K562 (cell line): ENCODE results near the gene SLC8A2. TPM values are rescaled to one million over a fixed set of nuclear protein-coding genes. Genes with fewer than 3 reads are reported as not detected.
A peak's percentile ranks its signal among the peaks of the same experiment; 100 is the strongest.

ENCODE experiments used
- ATAC-seq: fragments of 200-7000 bp; cut with Tn5 transposase; 3 replicates; pipeline ENCODE4 v1.9.1; 2020; ENCODE audit warnings: moderate library complexity
- BruUV-seq: library from RNA; stranded (reverse); fragments of 400-500 nt; replicated peaks from 2 replicates; lab custom pipeline; 2021; lab: Mats Ljungman, UMichigan
- CTCF ChIA-PET: fragments of 300-600 bp; formaldehyde crosslinking; extraction: SDS; loops from one replicate; lab custom pipeline; 2021; ENCODE audit warnings: low intra/inter-chr PET ratio; lab: Yijun Ruan, JAX
- POLR2A ChIA-PET: fragments of 300-600, 350-650 bp; sonication (Branson Sonifier 250); formaldehyde crosslinking; extraction: SDS; loops from one replicate; lab custom pipeline; 2021; ENCODE audit warnings: antibody characterized with exemption, inconsistent platforms; lab: Yijun Ruan, JAX
- DNase-seq, 4 experiments: peaks; one replicate each; pipeline versions ENCODE4 v3.0.0 to v3.0.0-alpha.2; 2011 to 2018; ENCODE audit warnings: low spot score in 3 of 4, mixed read lengths in 3 of 4; ENCODE audit errors: extremely low read depth in 1 of 4
- FAIRE-seq: peaks from 2 replicates; lab custom pipeline; 2011; peaks lifted over from hg19 to GRCh38; lab: Jason Lieb, UNC
- H2AFZ ChIP-seq: 2 replicates; pipeline ENCODE4 v1.6.0; 2011; ENCODE audit warnings: low read depth, low read length, control low read depth, inconsistent platforms
- H3K27ac ChIP-seq: fragments of 200-600 bp; 3 replicates; pipeline ENCODE4 v1.8.0; 2011; ENCODE audit warnings: low read depth, mild to moderate bottlenecking, control low read depth, inconsistent platforms, low read length, moderate library complexity, mixed read lengths; ENCODE audit errors: extremely low read depth
- H3K27me3 ChIP-seq, 2 experiments: fragments of 300-600 bp in 1 of 2; 2 replicates in 1 of 2; 3 replicates in 1 of 2; pipeline versions ENCODE4 v1.6.0 to v1.8.0; 2011; ENCODE audit warnings: inconsistent platforms in 2 of 2, low read length in 2 of 2, mild to moderate bottlenecking in 1 of 2, mixed read lengths in 1 of 2, moderate library complexity in 1 of 2; ENCODE audit not compliant: control insufficient read depth in 2 of 2, insufficient read depth in 2 of 2
- H3K36me3 ChIP-seq: fragments of 300-600 bp; 3 replicates; pipeline ENCODE4 v1.8.0; 2011; ENCODE audit warnings: mild to moderate bottlenecking, low read length, inconsistent platforms; ENCODE audit not compliant: control insufficient read depth, insufficient read depth
- H3K4me1 ChIP-seq, 2 experiments: fragments of 200-600 bp in 1 of 2; replicated peaks in 1 of 2; 2 replicates in 1 of 2; 3 replicates in 1 of 2; pipeline versions ENCODE4 v1.5.1 to v1.8.0; 2011; ENCODE audit warnings: inconsistent platforms in 2 of 2, low read length in 2 of 2, mild to moderate bottlenecking in 1 of 2, mixed read lengths in 1 of 2, moderate library complexity in 1 of 2; ENCODE audit not compliant: control insufficient read depth in 2 of 2, insufficient read depth in 2 of 2
- H3K4me2 ChIP-seq: 2 replicates; pipeline ENCODE4 v1.6.1; 2011; ENCODE audit warnings: low read length, control low read depth, inconsistent platforms, mixed read lengths; ENCODE audit not compliant: insufficient read depth
- H3K4me3 ChIP-seq: fragments of 200-600 bp; sonication (generic), shearing (Covaris generic); 2 replicates; pipeline ENCODE4 v1.5.1; 2016; ENCODE audit warnings: control low read depth, inconsistent platforms
- H3K79me2 ChIP-seq: fragments of 200-600 bp; 3 replicates; pipeline ENCODE4 v1.8.0; 2011; ENCODE audit warnings: low read length, inconsistent platforms; ENCODE audit not compliant: control insufficient read depth, insufficient read depth
- H3K9ac ChIP-seq, 2 experiments: 2 replicates each; pipeline versions ENCODE4 v1.6.0 to v1.6.1; 2011; ENCODE audit warnings: low read depth in 2 of 2, low read length in 2 of 2, control low read depth in 1 of 2, inconsistent platforms in 1 of 2, mild to moderate bottlenecking in 1 of 2, mixed read lengths in 1 of 2; ENCODE audit not compliant: insufficient read depth in 1 of 2
- H3K9me1 ChIP-seq: one replicate; pipeline ENCODE4 v1.6.0; 2011; ENCODE audit warnings: inconsistent platforms, mild to moderate bottlenecking, low read length, moderate library complexity; ENCODE audit not compliant: control insufficient read depth, insufficient read depth
- H3K9me3 ChIP-seq: replicated peaks from 2 replicates; pipeline ENCODE4 v1.5.1; 2011; ENCODE audit warnings: low read depth, low read length, inconsistent platforms; ENCODE audit not compliant: control insufficient read depth, insufficient read depth
- H4K20me1 ChIP-seq: replicated peaks from 2 replicates; pipeline ENCODE4 v1.6.1; 2011; ENCODE audit warnings: low read length, inconsistent platforms, mixed read lengths; ENCODE audit not compliant: control insufficient read depth, insufficient read depth
- ARHGAP35 ChIP-seq: fragments of 450-650 bp; IDR thresholded peaks from 2 replicates; pipeline ENCODE4 v1.6.1; 2018; ENCODE audit not compliant: partially characterized antibody
- ATF1 ChIP-seq, 2 experiments: fragments of 450-650 bp in 1 of 2; IDR thresholded peaks; 2 replicates each; pipeline ENCODE4 v1.6.1; 2016; ENCODE audit warnings: missing compliant biosample characterization in 1 of 2, missing genetic modification characterization in 1 of 2
- ATF7 ChIP-seq: fragments of 450-650 bp; IDR thresholded peaks from 2 replicates; pipeline ENCODE4 v1.7.1; 2014; ENCODE audit warnings: mild to moderate bottlenecking, moderate library complexity
- ESRRB ChIP-seq: fragments of 250-450 bp; sonication (Bioruptor Pico); IDR thresholded peaks from 2 replicates; pipeline ENCODE4 v1.5.0; 2020; ENCODE audit warnings: mild to moderate bottlenecking, moderate library complexity, borderline replicate concordance
- MEF2A ChIP-seq: IDR thresholded peaks from 2 replicates; pipeline ENCODE4 v1.6.1; 2011; ENCODE audit warnings: low read depth, mild to moderate bottlenecking, low read length, moderate library complexity; ENCODE audit not compliant: control insufficient read depth
- MTA1 ChIP-seq: fragments of 450-650 bp; IDR thresholded peaks from 2 replicates; pipeline ENCODE4 v1.6.1; 2017; ENCODE audit warnings: borderline replicate concordance
- PTRF ChIP-seq: fragments of 450-650 bp; IDR thresholded peaks from 2 replicates; pipeline ENCODE4 v1.6.1; 2016; ENCODE audit warnings: mild to moderate bottlenecking, missing genetic modification characterization, missing compliant biosample characterization
- SAP30 ChIP-seq: fragments of 200-600 bp; sonication (generic); IDR thresholded peaks from 2 replicates; pipeline ENCODE4 v1.6.1; 2012; ENCODE audit warnings: borderline replicate concordance, low read depth, mild to moderate bottlenecking, moderate library complexity, low read length, control low read depth, inconsistent platforms; ENCODE audit not compliant: insufficient read depth, poor library complexity, severe bottlenecking
- SIN3B ChIP-seq: fragments of 450-650 bp; IDR thresholded peaks from 2 replicates; pipeline ENCODE4 v1.6.1; 2017; ENCODE audit warnings: low read depth, mild to moderate bottlenecking, moderate library complexity
- ZC3H4 ChIP-seq: sonication (generic); formaldehyde crosslinking; IDR thresholded peaks from 2 replicates; pipeline ENCODE4 v1.9.0; 2021; ENCODE audit warnings: missing genetic modification reagents, borderline replicate concordance
- ZNF174 ChIP-seq: fragments of 250-450 bp; sonication (Bioruptor Pico); IDR thresholded peaks from 2 replicates; pipeline ENCODE4 v1.4.0; 2020; ENCODE audit warnings: mild to moderate bottlenecking
- ZNF197 ChIP-seq: fragments of 200-800 bp; sonication (Bioruptor generic); IDR thresholded peaks from 2 replicates; pipeline ENCODE4 v1.6.1; 2016; ENCODE audit warnings: low read depth, missing genetic modification characterization, missing compliant biosample characterization
- ZNF785 ChIP-seq: fragments of 250-450 bp; sonication (Bioruptor Pico); IDR thresholded peaks from 2 replicates; pipeline ENCODE4 v1.4.0; 2020; ENCODE audit warnings: mild to moderate bottlenecking
- WGBS: fragments of 100-300 bp; shearing (Covaris generic); methylation state at CpG from one replicate; pipeline ENCODE4 v1.1.6; 2016; ENCODE audit warnings: low coverage, mixed read lengths; ENCODE audit not compliant: insufficient coverage; ENCODE audit errors: missing lambda C conversion rate; 5-methylcytosine and 5-hydroxymethylcytosine counted together
- in situ Hi-C: fragments of 300-500 bp; cut with MboI; formaldehyde crosslinking; loops from 4 replicates; pipeline ENCODE4 v1.15.0; 2018; ENCODE audit warnings: inconsistent platforms, mixed read lengths
- intact Hi-C: fragments of 100-400 bp; cut with micrococcal nuclease; formaldehyde crosslinking; loops from 2 replicates; pipeline ENCODE4 v1.14.2; 2022
- polyA plus RNA-seq, 8 experiments: library from polyadenylated mRNA; depleted of rRNA in 4 of 8; stranded (reverse) in 5 of 8; unstranded in 3 of 8; fragments of >200 nt; fragmentation: Nextera tagmentation in 2 of 8; fragmentation: Illumina TruSeq in 1 of 8; extraction: Ambion mirVana in 2 of 8; extraction: Trizol in 1 of 8; gene quantifications; 2 replicates each; pipeline versions ENCODE4 v1.2.1 to v1.2.3, GENCODE V29; 2011 to 2014; ENCODE audit warnings: inconsistent platforms in 1 of 8, missing spikeins in 1 of 8
- total RNA-seq, 7 experiments: library from RNA; depleted of rRNA in 6 of 7; stranded (reverse); fragments of >200 nt in 6 of 7; fragmentation: Illumina TruSeq in 2 of 7; extraction: Trizol in 2 of 7; gene quantifications; 2 replicates each; pipeline versions ENCODE4 v1.2.1 to v1.2.3, GENCODE V29; 2011 to 2021; ENCODE audit warnings: low replicate concordance in 1 of 7
- TF ChIP-seq, protein P1 (sequence below): fragments of 450-650 bp; IDR thresholded peaks from 2 replicates; pipeline ENCODE4 v1.6.1; 2016; ENCODE audit warnings: antibody characterized with exemption
- TF ChIP-seq, protein P2 (sequence below): fragments of 250-450 bp; sonication (Bioruptor Pico); IDR thresholded peaks from 2 replicates; pipeline ENCODE4 v1.5.0; 2021
- TF ChIP-seq, protein P3 (sequence below): sonication (generic); IDR thresholded peaks from 2 replicates; pipeline ENCODE4 v1.6.1; 2016
- TF ChIP-seq, protein P4 (sequence below): sonication (generic); formaldehyde crosslinking; IDR thresholded peaks from 2 replicates; pipeline ENCODE4 v1.8.0; 2022; ENCODE audit warnings: mild to moderate bottlenecking, missing genetic modification reagents

The SLC8A2 gene
- total and polyA plus RNA-seq, 9 of the 15 experiments (the other 6 are each of a cell fraction or from before 2014, with no cell fraction given) = 0.07 to 0.66 (median 0.24) TPM; not detected in 3

DNA sequence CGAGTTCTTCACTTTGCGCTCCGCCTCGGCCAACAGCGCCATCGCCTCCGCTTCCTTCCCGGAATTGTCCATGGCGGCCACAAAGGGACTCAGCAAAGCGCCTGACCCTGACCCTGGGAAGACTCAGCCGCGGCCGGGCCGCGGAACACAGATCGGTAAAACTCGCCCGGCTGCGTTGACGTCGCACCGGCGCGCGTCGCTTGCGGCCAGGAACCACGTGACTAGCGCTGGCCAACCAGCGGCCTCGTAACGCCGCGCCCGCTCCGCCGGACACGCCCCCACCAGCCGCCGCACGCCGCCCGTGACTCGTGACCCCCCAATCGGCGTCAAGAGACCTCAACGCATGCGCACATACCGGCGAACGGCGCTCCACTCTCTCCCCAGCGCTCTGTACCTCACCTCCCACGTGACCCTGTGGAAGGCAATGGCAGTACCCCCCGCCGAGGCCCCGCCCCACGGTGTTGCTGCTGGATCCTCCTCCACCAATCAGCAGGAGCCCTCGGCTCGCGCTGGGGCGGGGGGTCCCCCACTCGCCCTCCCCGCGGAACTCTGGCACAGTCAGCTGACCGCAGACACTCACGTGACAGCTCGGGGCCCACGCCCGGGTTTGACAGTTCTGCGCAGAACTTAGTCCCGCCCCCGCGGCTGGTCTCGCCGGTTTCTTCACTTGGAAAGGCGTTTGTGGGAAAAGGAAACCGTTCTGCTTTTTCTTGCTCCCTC, 43.3 kb upstream of the SLC8A2 start, which contains the start of gene NAPA:
NAPA (minus strand) TSS at position 195 of the 720 bp plus-strand sequence; CDS start at position 72, 123 bp downstream.
- DNase-seq = peak; percentile 99 to 100 (median 99)
- TF ChIP-seq ATF1 (CRISPR knock-in tag; IDR thresholded peaks at IDR 0.05) (peak; percentile 68), ATF1 (tag; IDR thresholded peaks at IDR 0.05) (peak; percentile 96), ESRRB (CRISPR knock-in tag) (no peak), ZC3H4 (CRISPR knock-in tag) (no peak), ZNF785 (CRISPR knock-in tag) (no peak), ATF7 (peak; percentile 93), MTA1 (peak; percentile 92), SAP30 (peak; percentile 85), MEF2A (peak; percentile 61; the same call in 1 of the 2 replicates), ARHGAP35 (no peak), PTRF (tag) (no peak), ZNF197 (no peak), SIN3B (peak; percentile 82), ZNF174 (CRISPR knock-in tag) (no peak)
- TF ChIP-seq, protein P1, sequence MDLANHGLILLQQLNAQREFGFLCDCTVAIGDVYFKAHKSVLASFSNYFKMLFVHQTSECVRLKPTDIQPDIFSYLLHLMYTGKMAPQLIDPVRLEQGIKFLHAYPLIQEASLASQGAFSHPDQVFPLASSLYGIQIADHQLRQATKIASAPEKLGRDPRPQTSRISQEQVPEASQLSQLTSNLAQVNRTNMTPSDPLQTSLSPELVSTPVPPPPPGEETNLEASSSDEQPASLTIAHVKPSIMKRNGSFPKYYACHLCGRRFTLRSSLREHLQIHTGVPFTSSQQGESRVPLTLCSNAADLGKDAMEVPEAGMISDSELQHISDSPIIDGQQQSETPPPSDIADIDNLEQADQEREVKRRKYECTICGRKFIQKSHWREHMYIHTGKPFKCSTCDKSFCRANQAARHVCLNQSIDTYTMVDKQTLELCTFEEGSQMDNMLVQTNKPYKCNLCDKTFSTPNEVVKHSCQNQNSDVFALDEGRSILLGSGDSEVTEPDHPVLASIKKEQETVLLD = peak; percentile 87
- TF ChIP-seq, protein P2, sequence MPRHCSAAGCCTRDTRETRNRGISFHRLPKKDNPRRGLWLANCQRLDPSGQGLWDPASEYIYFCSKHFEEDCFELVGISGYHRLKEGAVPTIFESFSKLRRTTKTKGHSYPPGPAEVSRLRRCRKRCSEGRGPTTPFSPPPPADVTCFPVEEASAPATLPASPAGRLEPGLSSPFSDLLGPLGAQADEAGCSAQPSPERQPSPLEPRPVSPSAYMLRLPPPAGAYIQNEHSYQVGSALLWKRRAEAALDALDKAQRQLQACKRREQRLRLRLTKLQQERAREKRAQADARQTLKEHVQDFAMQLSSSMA (CRISPR knock-in tag) = no peak
- TF ChIP-seq, protein P3, sequence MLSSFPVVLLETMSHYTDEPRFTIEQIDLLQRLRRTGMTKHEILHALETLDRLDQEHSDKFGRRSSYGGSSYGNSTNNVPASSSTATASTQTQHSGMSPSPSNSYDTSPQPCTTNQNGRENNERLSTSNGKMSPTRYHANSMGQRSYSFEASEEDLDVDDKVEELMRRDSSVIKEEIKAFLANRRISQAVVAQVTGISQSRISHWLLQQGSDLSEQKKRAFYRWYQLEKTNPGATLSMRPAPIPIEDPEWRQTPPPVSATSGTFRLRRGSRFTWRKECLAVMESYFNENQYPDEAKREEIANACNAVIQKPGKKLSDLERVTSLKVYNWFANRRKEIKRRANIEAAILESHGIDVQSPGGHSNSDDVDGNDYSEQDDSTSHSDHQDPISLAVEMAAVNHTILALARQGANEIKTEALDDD = 0 out of 2 replicates have a peak, but pooled peaks have one; percentile 22
- TF ChIP-seq, protein P4, sequence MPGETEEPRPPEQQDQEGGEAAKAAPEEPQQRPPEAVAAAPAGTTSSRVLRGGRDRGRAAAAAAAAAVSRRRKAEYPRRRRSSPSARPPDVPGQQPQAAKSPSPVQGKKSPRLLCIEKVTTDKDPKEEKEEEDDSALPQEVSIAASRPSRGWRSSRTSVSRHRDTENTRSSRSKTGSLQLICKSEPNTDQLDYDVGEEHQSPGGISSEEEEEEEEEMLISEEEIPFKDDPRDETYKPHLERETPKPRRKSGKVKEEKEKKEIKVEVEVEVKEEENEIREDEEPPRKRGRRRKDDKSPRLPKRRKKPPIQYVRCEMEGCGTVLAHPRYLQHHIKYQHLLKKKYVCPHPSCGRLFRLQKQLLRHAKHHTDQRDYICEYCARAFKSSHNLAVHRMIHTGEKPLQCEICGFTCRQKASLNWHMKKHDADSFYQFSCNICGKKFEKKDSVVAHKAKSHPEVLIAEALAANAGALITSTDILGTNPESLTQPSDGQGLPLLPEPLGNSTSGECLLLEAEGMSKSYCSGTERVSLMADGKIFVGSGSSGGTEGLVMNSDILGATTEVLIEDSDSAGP = no peak

More for the DNA sequence above, 43.3 kb upstream of the SLC8A2 start, which contains the start of gene NAPA:
- no TSS peak for BruUV-seq
- in situ Hi-C loops = no loop called here
- ChIA-PET CTCF (interaction anchor here (0.6 kb wide), 1 partner anchor 222 kb away, joined by 3 read pairs; no protein-coding TSS in a partner anchor), POLR2A (interaction anchor here (0.6 to 1.6 kb wide), 7 partner anchors 11 to 325 kb away, joined by 3 to 6 read pairs (median 4); no protein-coding TSS in a partner anchor)
- Histone ChIP-seq H3K4me2 (peak within 1 kb of the TSS; percentile 98), H2AFZ (peak within 1 kb of the TSS; percentile 95), H4K20me1 (peaks cover 6% of the 10 kb centered on the region), H3K36me3 (peaks cover 20% of the 10 kb centered on the region; the same call in 2 of the 3 replicates), H3K4me1 (peaks cover 20 to 44% of the 10 kb centered on the region in 2 experiments), H3K9me3 (no peaks in the 10 kb centered on the region), H3K27me3 (no peaks in the 10 kb centered on the region), H3K4me3 (peak within 1 kb of the TSS; percentile 96), H3K27ac (peak within 1 kb of the TSS; percentile 92), H3K9ac (peak within 1 kb of the TSS; percentile 97 to 100), H3K9me1 (no peaks in the 10 kb centered on the region), H3K79me2 (peaks cover 48% of the 10 kb centered on the region)
- WGBS = 2% methylated on average over 64 of the region's 78 CpGs
- FAIRE-seq = peak; percentile 99
- intact Hi-C loops = loop anchor here (5.0 kb wide), 4 partner anchors 33 to 182 kb away; partner anchors contain the start of gene KPTN
- peak; percentile 97 for ATAC-seq
